Measurements from ENCODE around the gene OPN1MW.
"Not testable (repeated sequence)": the region's sequence is repeated elsewhere in the genome, so short reads cannot be mapped to it uniquely, and the experiment has no call there.

The OPN1MW gene

DNA sequence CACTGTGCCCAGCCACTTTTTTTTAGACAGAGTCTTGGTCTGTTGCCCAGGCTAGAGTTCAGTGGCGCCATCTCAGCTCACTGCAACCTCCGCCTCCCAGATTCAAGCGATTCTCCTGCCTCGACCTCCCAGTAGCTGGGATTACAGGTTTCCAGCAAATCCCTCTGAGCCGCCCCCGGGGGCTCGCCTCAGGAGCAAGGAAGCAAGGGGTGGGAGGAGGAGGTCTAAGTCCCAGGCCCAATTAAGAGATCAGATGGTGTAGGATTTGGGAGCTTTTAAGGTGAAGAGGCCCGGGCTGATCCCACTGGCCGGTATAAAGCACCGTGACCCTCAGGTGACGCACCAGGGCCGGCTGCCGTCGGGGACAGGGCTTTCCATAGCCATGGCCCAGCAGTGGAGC, at the start of gene OPN1MW:
TSS of gene OPN1MW (plus strand) at position 301 of the 400 bp plus-strand sequence. CDS start at position 383, 82 bp downstream.
- DNase-seq, result not testable (repeated sequence)

- DNase-seq, result no peak
Observed at GRCh38 chrX:154135458-154136229, 46.8 kb upstream of the OPN1MW start.

GRCh38 chrX:154136627-154137161, 45.7 kb upstream of the OPN1MW start:
- peak in 5 of 14 donors; percentile 5 to 44 (median 23) for DNase-seq

GRCh38 chrX:154138857-154139256, 43.5 kb upstream of the OPN1MW start:
- no peak for DNase-seq

DNA sequence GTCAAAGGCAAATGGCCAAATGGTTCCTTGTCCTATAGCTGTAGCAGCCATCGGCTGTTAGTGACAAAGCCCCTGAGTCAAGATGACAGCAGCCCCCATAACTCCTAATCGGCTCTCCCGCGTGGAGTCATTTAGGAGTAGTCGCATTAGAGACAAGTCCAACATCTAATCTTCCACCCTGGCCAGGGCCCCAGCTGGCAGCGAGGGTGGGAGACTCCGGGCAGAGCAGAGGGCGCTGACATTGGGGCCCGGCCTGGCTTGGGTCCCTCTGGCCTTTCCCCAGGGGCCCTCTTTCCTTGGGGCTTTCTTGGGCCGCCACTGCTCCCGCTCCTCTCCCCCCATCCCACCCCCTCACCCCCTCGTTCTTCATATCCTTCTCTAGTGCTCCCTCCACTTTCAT, 42.2 kb upstream of the OPN1MW start:
- DNase-seq, result no peak

- DNase-seq, result no peak
Observed at GRCh38 chrX:154140742-154141141, 41.7 kb upstream of the OPN1MW start.

GRCh38 chrX:154142386-154142785, 40.0 kb upstream of the OPN1MW start:
- DNase-seq, result no peak

GRCh38 chrX:154142950-154143745, 39.2 kb upstream of the OPN1MW start:
- DNase-seq, result no peak

- DNase-seq, result not testable (repeated sequence)
Observed at GRCh38 chrX:154144010-154144409, 38.4 kb upstream of the OPN1MW start, which contains the start of gene OPN1LW. TSS of gene OPN1LW (plus strand) at chrX:154144243. CDS start at chrX:154144284, 41 bp downstream.

DNA sequence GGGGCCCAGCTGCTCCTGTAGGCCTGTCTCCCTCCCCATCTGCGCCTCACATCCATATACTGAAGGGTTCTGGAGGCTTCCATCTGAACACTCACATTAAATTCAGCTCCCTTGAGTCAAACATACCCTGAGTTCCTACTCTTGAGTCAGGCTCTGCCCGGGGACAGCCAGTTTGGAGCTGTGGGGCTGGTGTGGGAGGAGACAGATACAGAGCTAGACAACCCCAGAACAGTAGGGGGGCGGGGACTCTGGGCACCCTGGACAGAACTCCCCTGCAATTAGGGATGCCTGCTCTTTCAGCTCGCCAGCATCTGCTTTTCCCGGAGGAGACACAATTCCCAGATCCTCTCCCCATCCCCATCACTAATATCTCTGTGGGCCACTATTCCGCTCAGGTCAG, 31.4 kb upstream of the OPN1MW start:
- not testable (repeated sequence) for DNase-seq

DNA sequence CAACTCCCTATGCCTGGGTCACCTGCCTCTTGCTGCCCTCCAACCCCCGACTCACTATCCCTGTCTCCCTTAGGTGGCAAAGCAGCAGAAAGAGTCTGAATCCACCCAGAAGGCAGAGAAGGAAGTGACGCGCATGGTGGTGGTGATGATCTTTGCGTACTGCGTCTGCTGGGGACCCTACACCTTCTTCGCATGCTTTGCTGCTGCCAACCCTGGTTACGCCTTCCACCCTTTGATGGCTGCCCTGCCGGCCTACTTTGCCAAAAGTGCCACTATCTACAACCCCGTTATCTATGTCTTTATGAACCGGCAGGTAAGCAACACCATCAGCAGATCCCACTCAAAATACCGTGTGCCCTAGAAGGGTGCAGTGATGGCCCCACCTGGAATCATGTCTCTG, 26.2 kb upstream of the OPN1MW start:
- DNase-seq, result not testable (repeated sequence)

GRCh38 chrX:154157207-154157606, 25.2 kb upstream of the OPN1MW start:
- not testable (repeated sequence) for DNase-seq

DNA sequence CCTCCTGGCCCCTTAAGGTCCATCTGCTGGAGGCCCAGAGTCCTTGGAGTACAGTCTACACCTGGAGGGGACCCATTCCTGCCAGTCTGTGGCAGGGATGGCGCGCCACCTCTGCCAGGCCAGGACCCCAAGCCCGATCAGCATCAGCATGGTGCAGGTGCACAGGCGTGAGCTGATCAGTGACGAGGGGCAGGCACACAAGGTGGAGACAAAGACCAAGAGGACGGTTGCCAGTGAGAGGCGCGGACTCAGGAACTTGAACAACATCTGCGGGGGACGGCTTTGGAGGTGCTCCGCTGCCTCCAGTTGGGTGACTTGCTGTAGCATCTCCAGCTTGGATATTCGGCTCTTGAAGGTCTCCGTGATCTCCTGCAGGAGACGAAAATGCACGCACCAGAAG, 23.1 kb upstream of the OPN1MW start:
- DNase-seq, result not testable (repeated sequence)

DNA sequence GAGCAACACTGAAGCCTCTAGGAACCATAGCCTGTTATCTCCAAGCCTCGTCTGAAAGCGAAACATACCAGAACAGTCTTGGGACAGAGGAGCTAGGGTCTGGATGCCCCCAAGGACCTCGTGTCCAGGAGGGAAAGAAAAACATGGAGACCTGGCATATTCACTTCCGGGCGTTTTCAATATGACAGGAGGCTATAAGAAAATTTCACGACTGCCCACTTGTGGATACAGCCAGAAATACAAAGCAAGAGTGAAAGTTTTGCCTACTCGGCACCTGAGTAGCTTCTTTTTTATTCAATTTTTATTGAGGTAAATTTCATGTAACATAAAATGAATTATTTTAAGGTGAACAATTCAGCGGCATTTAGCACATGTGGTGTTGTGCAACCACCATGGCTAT, 17.5 kb upstream of the OPN1MW start:
- DNase-seq, result not testable (repeated sequence)

DNA sequence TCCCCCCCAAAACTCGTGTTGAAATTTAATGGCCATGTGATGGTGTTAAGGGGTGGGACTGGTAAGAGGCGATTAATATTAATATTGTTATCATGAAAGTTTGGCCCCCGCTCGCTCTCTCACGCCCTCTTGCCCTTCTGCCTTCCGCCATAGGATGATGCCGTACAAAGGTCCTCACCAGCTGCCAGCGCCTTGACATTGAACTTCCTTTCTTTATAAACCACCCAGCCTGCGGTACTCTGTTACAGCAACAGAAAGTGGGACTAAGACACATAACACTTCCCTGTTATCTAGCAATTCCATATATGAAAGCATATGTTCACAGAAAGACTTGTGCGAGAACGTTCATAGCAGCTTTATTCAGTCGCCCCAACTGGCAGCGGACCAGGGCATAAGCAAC, 14.0 kb upstream of the OPN1MW start:
- not testable (repeated sequence) for DNase-seq

DNA sequence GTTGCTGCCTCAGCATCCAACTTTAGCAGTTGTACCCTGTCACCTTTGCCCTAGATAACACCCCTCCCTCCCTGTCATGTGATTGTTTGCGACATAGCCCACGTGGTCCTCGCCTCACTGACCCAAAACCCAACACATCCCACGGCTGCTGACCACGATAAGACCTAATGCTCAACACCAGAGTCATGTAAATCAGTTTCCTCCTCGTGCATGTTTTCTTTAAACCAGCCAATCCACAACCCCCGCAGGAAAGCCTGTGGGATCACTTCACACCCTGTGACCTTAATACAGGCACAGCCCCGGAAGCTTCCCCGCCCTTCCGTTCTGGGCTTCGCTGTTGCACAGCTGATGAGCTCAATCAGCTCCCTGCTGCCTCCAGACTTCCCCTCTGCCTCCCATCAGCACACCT, 9.9 kb upstream of the OPN1MW start:
- not testable (repeated sequence) for DNase-seq

DNA sequence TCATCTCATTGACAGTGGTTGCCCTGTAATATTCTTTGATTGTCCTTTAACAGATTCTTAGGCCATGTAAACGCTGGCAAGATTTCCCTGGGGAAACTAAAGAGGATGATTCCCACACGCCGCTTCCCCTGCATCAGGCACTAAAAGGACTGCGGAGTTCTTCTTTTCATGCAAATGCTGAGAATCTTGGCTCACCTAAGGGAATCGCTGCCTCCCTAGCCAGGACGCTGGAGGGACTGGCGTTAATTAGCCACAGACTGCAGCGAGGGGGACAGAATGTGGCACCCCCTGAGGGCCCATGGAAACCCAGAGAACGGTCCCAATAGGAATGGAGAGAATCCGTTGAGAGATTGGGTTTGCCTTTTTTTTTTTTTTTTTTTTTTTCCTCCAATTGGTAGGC, 8.0 kb upstream of the OPN1MW start:
- DNase-seq, result not testable (repeated sequence)

- DNase-seq, result not testable (repeated sequence)
Observed at GRCh38 chrX:154183794-154184193, 1.4 kb downstream of the OPN1MW start.

GRCh38 chrX:154192846-154193245, 10.4 kb downstream of the OPN1MW start:
- not testable (repeated sequence) for DNase-seq

DNA sequence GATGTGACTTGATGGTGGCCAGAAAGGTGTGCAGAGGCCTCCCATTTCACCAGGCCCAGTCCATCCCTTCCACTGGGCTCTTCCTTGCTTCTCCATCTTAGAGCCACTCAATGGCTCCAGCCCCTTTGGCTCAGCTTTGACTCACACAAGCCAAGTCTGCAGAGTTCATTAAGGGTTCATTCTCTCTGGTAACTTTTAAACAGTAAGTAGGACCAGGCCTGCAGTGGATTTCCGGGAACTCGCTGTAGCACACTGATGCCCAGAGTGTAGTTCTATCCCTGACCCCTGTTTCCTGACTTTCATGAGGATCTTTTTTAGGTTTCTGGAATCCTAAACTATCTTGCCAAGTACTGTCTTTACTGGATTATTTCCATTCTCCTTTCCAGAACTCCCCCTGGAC, 11.9 kb downstream of the OPN1MW start:
- not testable (repeated sequence) for DNase-seq

- not testable (repeated sequence) for DNase-seq
Observed at GRCh38 chrX:154196466-154196865, 14.1 kb downstream of the OPN1MW start.

- not testable (repeated sequence) for DNase-seq
Observed at GRCh38 chrX:154209670-154210418, 27.4 kb downstream of the OPN1MW start.
